K562 (cell line): ENCODE data around the gene SOS1. TPM values are rescaled to one million over a fixed set of nuclear protein-coding genes. Genes with fewer than 3 reads are reported as not detected.

Experiments used
- BCOR ChIP-seq: fragments of 450-650 bp; IDR thresholded peaks from 2 replicates; pipeline ENCODE4 v1.6.1; 2016
- GATAD2A ChIP-seq: fragments of 450-650 bp; IDR thresholded peaks from 2 replicates; pipeline ENCODE4 v1.6.1; 2017
- IFI16 ChIP-seq: fragments of 250-450 bp; sonication (Bioruptor Pico); IDR thresholded peaks from 2 replicates; pipeline ENCODE4 v2.1.2; 2022; ENCODE audit warnings: mild to moderate bottlenecking, inconsistent platforms
- ILK ChIP-seq: fragments of 450-650 bp; IDR thresholded peaks from 2 replicates; pipeline ENCODE4 v1.6.1; 2016; ENCODE audit warnings: missing genetic modification characterization, low read depth, mild to moderate bottlenecking, missing compliant biosample characterization, moderate library complexity, borderline replicate concordance
- MEIS2 ChIP-seq: fragments of 450-650 bp; IDR thresholded peaks from 2 replicates; pipeline ENCODE4 v1.6.1; 2014; ENCODE audit warnings: mild to moderate bottlenecking; ENCODE audit not compliant: partially characterized antibody
- NCOA4 ChIP-seq: fragments of 450-650 bp; IDR thresholded peaks from 2 replicates; pipeline ENCODE4 v1.6.1; 2018; ENCODE audit warnings: mild to moderate bottlenecking; ENCODE audit not compliant: partially characterized antibody
- SRF ChIP-seq, 2 experiments: fragments of 250-450, 450-650 bp in 1 of 2; sonication (Bioruptor Pico) in 1 of 2; sonication (generic) in 1 of 2; formaldehyde crosslinking; IDR thresholded peaks; 2 replicates each; pipeline versions ENCODE4 v1.5.0 to v1.5.1; 2020 to 2022; ENCODE audit warnings: mild to moderate bottlenecking in 1 of 2, missing genetic modification reagents in 1 of 2
- ZNF23 ChIP-seq: fragments of 250-450 bp; sonication (Bioruptor Pico); IDR thresholded peaks from 2 replicates; pipeline ENCODE4 v1.4.0; 2020; ENCODE audit warnings: mild to moderate bottlenecking
- ZNF583 ChIP-seq: fragments of 250-450 bp; sonication (Bioruptor Pico); IDR thresholded peaks from 2 replicates; pipeline ENCODE4 v1.4.0; 2020
- polyA plus RNA-seq, 8 experiments: library from polyadenylated mRNA; depleted of rRNA in 4 of 8; stranded (reverse) in 5 of 8; unstranded in 3 of 8; fragments of >200 nt; fragmentation: Nextera tagmentation in 2 of 8; fragmentation: Illumina TruSeq in 1 of 8; extraction: Ambion mirVana in 2 of 8; extraction: Trizol in 1 of 8; gene quantifications; 2 replicates each; pipeline versions ENCODE4 v1.2.1 to v1.2.3, GENCODE V29; 2011 to 2014; ENCODE audit warnings: inconsistent platforms in 1 of 8, missing spikeins in 1 of 8
- total RNA-seq, 7 experiments: library from RNA; depleted of rRNA in 6 of 7; stranded (reverse); fragments of >200 nt in 6 of 7; fragmentation: Illumina TruSeq in 2 of 7; extraction: Trizol in 2 of 7; gene quantifications; 2 replicates each; pipeline versions ENCODE4 v1.2.1 to v1.2.3, GENCODE V29; 2011 to 2021; ENCODE audit warnings: low replicate concordance in 1 of 7
- TF ChIP-seq, protein P1 (sequence below), 2 experiments: fragments of 450-650 bp; IDR thresholded peaks; 2 replicates each; pipeline ENCODE4 v1.6.1; 2016; ENCODE audit warnings: mild to moderate bottlenecking in 2 of 2, borderline replicate concordance in 1 of 2, low read depth in 1 of 2, moderate library complexity in 1 of 2
- TF ChIP-seq, protein P2 (sequence below): sonication (generic); formaldehyde crosslinking; IDR thresholded peaks from 2 replicates; pipeline ENCODE4 v1.8.0; 2023; ENCODE audit warnings: mild to moderate bottlenecking, missing genetic modification reagents
- TF ChIP-seq, protein P3 (sequence below), 2 experiments: fragments of 450-650 bp; IDR thresholded peaks; 2 replicates each; pipeline ENCODE4 v1.6.1; 2018; ENCODE audit warnings: mild to moderate bottlenecking in 2 of 2, low read depth in 1 of 2; ENCODE audit not compliant: partially characterized antibody in 2 of 2

Gene SOS1
- total and polyA plus RNA-seq, 9 of the 15 experiments (the other 6 are each of a cell fraction or from before 2014, with no cell fraction given), result 2.5 to 27.1 (median 16.3) TPM

DNA sequence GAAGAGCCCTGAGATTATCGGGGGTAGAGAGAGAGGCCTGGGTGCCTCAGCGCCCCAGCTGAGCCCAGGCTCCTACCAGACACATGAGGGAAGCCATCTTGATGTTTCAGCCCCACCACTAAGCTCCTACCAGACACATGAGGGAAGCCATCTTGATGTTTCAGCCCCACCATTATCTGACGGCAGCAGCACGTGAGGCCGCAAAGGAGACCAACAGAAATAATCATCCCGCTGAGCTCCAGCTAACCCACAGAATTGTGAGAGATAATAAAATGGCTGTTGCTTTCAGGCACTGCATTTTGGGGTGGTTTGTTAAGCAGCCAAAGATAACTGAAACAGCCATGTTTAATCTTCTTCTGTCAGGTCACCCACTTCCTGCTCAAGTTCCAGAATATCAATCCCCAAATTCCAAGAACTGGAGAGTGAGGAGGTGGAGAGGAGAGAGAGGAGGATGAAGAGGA, 29.3 kb upstream of the SOS1 start (continued):
- no peak for TF ChIP-seq GATAD2A
- peak; percentile 24 for TF ChIP-seq MEIS2
- TF ChIP-seq, protein P1, sequence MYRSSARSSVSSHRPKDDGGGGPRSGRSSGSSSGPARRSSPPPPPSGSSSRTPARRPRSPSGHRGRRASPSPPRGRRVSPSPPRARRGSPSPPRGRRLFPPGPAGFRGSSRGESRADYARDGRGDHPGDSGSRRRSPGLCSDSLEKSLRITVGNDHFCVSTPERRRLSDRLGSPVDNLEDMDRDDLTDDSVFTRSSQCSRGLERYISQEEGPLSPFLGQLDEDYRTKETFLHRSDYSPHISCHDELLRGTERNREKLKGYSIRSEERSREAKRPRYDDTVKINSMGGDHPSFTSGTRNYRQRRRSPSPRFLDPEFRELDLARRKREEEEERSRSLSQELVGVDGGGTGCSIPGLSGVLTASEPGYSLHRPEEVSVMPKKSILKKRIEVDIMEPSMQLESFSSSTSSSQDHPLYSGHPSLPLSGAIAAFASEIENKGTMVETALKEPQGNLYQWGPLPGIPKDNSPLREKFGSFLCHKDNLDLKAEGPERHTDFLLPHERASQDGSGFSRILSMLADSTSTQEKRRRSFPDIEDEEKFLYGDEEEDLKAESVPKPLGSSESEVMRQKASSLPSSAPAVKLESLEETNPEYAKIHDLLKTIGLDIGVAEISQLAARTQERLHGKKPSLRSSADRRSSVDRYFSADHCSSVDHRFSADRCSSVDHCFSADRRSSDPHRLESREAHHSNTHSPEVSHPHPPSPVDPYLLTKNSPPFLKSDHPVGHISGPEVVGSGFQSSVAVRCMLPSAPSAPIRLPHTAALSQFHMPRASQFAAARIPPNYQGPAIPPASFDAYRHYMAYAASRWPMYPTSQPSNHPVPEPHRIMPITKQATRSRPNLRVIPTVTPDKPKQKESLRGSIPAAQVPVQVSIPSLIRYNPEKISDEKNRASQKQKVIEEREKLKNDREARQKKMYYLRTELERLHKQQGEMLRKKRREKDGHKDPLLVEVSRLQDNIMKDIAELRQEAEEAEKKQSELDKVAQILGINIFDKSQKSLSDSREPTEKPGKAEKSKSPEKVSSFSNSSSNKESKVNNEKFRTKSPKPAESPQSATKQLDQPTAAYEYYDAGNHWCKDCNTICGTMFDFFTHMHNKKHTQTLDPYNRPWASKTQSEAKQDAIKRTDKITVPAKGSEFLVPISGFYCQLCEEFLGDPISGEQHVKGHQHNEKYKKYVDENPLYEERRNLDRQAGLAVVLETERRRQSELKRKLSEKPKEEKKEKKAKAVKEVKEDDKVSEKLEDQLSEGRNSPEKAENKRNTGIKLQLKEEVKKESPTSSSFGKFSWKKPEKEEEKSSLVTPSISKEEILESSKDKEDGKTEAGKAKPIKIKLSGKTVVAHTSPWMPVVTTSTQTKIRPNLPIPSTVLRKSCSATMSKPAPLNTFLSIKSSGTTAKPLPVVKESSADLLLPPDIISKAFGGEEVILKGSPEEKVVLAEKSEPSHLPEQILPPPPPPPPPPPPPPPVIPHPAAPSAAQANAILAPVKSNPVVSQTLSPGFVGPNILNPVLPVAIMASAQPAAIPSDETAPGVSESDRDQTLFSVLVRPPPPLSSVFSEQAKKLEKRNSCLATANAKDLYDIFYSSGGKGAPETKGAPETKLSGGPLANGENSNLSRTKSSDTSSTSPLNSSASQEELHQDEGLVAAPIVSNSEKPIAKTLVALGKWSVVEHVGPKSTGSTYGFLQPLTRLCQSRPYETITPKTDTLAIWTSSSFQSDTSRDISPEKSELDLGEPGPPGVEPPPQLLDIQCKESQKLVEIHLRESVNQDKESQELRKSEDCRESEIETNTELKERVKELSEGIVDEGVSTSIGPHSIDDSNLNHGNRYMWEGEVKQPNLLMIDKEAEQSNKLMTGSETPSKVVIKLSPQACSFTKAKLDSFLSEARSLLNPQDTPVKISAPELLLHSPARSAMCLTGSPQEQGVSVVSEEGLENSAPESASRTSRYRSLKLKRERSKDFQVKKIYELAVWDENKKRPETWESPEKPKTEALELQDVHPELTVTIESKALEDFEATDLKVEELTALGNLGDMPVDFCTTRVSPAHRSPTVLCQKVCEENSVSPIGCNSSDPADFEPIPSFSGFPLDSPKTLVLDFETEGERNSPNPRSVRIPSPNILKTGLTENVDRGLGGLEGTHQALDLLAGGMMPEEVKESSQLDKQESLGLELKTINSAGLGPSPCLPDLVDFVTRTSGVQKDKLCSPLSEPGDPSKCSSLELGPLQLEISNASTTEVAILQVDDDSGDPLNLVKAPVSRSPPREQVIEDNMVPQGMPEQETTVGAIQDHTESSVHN (IDR thresholded peaks at IDR 0.05; ENCODE audit: borderline replicate concordance in 1 of 2, low read depth in 1 of 2), result no peak; a peak in 1 of 4 replicates
- TF ChIP-seq BCOR, result no peak
- TF ChIP-seq, protein P2, sequence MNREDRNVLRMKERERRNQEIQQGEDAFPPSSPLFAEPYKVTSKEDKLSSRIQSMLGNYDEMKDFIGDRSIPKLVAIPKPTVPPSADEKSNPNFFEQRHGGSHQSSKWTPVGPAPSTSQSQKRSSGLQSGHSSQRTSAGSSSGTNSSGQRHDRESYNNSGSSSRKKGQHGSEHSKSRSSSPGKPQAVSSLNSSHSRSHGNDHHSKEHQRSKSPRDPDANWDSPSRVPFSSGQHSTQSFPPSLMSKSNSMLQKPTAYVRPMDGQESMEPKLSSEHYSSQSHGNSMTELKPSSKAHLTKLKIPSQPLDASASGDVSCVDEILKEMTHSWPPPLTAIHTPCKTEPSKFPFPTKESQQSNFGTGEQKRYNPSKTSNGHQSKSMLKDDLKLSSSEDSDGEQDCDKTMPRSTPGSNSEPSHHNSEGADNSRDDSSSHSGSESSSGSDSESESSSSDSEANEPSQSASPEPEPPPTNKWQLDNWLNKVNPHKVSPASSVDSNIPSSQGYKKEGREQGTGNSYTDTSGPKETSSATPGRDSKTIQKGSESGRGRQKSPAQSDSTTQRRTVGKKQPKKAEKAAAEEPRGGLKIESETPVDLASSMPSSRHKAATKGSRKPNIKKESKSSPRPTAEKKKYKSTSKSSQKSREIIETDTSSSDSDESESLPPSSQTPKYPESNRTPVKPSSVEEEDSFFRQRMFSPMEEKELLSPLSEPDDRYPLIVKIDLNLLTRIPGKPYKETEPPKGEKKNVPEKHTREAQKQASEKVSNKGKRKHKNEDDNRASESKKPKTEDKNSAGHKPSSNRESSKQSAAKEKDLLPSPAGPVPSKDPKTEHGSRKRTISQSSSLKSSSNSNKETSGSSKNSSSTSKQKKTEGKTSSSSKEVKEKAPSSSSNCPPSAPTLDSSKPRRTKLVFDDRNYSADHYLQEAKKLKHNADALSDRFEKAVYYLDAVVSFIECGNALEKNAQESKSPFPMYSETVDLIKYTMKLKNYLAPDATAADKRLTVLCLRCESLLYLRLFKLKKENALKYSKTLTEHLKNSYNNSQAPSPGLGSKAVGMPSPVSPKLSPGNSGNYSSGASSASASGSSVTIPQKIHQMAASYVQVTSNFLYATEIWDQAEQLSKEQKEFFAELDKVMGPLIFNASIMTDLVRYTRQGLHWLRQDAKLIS, result no peak
- peak; percentile 99 for TF ChIP-seq ZNF583 (CRISPR knock-in tag)
- peak in 1 of 2 experiments; percentile 80; a peak in 2 of 4 replicates for TF ChIP-seq SRF (CRISPR knock-in tag; IDR thresholded peaks at IDR 0.05)
- TF ChIP-seq IFI16, result peak; percentile 92
- TF ChIP-seq NCOA4, result no peak
- peak; percentile 82 for TF ChIP-seq ILK (tag)
- TF ChIP-seq, protein P3, sequence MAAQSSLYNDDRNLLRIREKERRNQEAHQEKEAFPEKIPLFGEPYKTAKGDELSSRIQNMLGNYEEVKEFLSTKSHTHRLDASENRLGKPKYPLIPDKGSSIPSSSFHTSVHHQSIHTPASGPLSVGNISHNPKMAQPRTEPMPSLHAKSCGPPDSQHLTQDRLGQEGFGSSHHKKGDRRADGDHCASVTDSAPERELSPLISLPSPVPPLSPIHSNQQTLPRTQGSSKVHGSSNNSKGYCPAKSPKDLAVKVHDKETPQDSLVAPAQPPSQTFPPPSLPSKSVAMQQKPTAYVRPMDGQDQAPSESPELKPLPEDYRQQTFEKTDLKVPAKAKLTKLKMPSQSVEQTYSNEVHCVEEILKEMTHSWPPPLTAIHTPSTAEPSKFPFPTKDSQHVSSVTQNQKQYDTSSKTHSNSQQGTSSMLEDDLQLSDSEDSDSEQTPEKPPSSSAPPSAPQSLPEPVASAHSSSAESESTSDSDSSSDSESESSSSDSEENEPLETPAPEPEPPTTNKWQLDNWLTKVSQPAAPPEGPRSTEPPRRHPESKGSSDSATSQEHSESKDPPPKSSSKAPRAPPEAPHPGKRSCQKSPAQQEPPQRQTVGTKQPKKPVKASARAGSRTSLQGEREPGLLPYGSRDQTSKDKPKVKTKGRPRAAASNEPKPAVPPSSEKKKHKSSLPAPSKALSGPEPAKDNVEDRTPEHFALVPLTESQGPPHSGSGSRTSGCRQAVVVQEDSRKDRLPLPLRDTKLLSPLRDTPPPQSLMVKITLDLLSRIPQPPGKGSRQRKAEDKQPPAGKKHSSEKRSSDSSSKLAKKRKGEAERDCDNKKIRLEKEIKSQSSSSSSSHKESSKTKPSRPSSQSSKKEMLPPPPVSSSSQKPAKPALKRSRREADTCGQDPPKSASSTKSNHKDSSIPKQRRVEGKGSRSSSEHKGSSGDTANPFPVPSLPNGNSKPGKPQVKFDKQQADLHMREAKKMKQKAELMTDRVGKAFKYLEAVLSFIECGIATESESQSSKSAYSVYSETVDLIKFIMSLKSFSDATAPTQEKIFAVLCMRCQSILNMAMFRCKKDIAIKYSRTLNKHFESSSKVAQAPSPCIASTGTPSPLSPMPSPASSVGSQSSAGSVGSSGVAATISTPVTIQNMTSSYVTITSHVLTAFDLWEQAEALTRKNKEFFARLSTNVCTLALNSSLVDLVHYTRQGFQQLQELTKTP (IDR thresholded peaks at IDR 0.05; ENCODE audit: low read depth in 1 of 2, partially characterized antibody in 2 of 2), result no peak
- TF ChIP-seq ZNF23 (CRISPR knock-in tag), result peak; percentile 85
